Activated T-helper 1 cell treated with anti-CD3 and anti-CD28 coated beads, Interleukin-2, amount 50 U/mL, for 16 hours (primary cell): Measurements from ENCODE around the gene KRT77.

Source experiments
- DNase-seq, 2 donors: peaks; one replicate each; pipeline ENCODE4 v3.0.0-alpha.2; 2020; ENCODE audit warnings: low read depth in 1 of 2, low spot score in 1 of 2

KRT77 gene

DNA sequence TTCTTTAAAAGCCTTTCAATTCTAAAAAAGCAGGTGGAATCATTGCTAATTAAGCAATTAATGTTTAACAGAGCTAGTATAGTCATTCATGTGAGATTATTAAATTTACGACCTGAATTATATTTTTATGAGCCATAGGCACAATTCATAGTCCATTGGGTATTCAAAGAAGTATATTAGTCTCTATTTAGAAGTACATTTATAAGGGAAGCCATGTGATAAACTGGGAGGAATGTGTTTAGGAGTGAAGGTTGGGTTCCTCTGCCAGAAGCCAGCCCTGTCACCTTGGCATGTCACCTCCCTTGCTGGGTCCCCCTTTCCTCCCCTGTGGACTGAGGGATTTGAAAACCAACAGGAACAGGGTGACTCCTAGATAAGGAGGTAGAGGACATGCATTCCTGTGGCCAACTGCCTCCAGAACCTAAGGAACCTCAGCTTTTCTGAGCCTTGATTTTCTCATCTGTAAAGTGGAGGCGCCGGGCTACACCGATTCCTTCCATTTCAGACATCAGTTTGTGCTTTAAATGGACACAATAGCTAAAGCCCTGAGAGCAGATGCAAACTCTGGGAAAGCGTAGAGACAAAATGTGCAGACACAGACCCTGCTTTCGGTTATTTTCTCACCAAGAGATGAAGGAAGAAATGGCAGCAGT is 45.9 kb downstream of the KRT77 start:
- no peak for DNase-seq

DNA sequence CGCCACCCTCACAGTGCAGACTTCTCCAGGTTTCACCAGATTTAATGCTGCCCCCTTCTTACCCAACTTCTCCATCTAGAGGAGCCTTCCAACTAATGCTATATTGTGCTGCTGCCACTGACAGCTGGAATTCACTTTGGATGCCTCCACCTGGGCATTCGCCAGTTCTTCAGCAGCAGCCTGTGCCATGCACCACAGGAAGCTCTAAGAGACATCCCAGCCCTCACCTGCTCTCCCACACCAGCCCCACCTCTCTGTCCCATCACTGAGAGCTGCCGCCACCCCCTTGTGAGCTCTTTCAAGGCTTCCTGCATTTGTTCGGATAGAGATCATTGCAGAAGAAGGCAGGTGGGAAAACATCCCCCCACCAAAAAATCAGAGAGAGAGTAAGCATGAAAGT is 46.7 kb downstream of the KRT77 start:
- DNase-seq = no peak

- DNase-seq = no peak
Observed at GRCh38 chr12:52655720-52656124, 47.6 kb downstream of the KRT77 start.

- no peak for DNase-seq
Observed at GRCh38 chr12:52655251-52655650, 48.1 kb downstream of the KRT77 start.

GRCh38 chr12:52651726-52652261 is 51.5 kb downstream of the KRT77 start, which contains the start of gene KRT2:
Gene KRT2, minus strand, starts transcription at chr12:52652211. Its CDS starts 69 bp downstream, at chr12:52652142.
- no peak for DNase-seq

GRCh38 chr12:52650520-52651081 is 52.7 kb downstream of the KRT77 start:
- DNase-seq = no peak

DNA sequence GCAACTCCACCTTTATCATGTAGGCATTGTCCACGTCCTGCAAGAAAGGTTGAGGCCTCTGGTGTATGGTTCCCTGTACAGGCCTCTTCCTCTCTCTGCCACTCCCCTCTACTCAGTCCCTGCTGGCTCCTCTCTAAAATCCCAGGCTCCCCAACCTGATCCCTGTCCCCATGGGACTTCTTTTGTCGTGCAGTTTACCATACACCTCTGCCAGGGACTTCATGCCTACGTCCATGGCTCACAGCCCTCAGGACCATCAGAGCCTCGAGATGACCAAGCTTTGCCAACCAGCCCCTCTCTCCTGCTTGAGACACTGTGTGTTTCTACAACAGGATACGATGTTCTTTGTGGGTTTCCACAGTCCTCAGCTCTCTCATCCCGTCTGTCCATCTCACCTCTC is 54.3 kb downstream of the KRT77 start:
- no peak for DNase-seq

- no peak for DNase-seq
Observed at GRCh38 chr12:52648012-52648550, 55.2 kb downstream of the KRT77 start.

DNA sequence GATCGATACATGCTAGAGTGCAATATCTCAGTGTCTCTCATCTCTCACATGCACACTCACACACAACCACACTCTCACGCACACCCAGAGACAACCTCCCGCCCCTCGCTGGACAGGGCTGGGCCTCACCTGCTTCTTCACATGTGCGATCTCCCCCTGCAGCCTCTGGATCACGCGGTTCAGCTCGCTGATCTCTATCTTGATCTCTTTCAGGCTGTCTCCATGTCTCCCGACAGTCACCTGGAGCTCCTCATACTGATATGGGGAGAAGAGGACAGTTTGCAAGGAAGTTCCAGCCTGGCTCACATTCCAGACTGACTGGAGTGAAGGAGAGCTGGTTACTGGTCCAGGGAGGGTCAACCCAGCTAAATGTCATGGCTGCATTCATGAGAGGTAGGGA is 55.7 kb downstream of the KRT77 start:
- DNase-seq = no peak

GRCh38 chr12:52646613-52647012 is 56.7 kb downstream of the KRT77 start:
- DNase-seq = no peak

DNA sequence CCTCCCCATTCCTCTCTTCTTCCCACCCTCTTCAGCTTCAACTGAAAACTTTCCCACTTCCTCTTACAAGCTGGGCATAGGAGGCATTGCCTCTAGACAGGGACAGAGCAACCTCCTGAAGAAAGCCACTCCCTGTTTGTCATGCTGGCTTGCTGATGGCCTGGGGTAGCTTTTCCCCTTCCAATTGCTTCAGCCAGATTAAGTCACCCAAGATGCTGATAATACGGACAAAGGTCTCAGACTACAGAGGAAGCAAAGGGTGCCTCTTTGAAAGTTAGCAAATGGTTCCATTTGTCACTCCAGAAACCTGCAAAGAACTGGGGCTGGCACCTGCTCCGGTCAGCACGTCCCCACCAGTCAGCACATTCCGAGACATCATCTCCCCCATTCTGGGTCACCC is 57.3 kb downstream of the KRT77 start:
- no peak for DNase-seq

DNA sequence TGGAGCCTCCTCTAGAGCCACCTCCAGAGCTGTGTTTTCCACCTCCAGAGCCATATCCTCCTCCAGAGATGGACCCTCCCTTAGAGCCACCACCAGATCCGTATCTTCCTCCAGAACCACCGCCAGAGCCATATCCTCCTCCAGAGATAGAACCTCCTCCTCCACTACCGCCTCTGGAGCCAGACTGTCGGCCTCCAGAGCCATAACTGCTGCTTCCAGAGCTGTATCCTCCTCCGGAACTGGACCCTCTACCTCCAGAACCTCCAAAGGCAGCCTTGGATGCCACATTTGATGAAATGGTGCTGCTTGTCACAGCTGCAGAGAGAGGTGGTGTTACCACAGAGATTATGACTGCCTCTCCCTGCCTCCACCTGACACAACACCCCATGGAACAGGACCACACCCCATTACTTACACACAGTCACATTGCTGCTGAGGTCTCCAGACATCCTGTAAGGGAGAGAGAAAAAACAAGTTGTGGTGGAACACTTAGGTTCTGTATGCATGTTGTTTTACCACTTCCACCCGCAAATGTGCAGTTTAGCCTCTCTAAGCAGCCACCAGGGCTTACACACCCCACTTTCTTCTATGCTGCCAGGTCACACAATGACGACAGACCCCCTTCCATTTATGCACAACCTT is 58.1 kb downstream of the KRT77 start:
- DNase-seq = no peak

- no peak for DNase-seq
Observed at GRCh38 chr12:52644078-52644415, 59.3 kb downstream of the KRT77 start.

- no peak for DNase-seq
Observed at GRCh38 chr12:52643233-52644077, 59.9 kb downstream of the KRT77 start.

DNA sequence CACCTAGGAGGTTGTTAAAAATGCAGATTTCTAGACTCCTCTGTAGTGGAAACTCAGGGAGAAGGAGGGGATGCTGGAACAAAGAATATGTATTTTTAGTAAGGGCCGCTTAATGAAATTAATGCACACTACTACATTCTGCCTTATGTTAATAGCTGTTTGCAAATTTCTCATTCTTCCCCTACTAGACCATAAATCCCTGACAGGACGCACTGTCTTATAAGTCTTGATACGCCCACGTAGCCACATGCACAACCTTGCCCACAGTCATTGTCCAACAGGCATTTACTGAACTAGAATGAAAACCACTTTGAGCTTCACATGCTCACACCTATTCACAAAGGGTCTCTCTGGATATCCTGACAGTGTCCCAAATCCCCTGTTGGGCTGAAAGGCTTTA is 61.9 kb downstream of the KRT77 start:
- DNase-seq = no peak
